GM12878 (cell line): ENCODE data around the gene ACSF3. TPM values are rescaled to one million over a fixed set of nuclear protein-coding genes. Genes with fewer than 3 reads are reported as not detected.

ENCODE experiments used
- ATAC-seq: fragments of 200-7000 bp; cut with Tn5 transposase; 3 replicates; pipeline ENCODE4 v1.9.1; 2020; ENCODE audit warnings: mild to moderate bottlenecking, moderate library complexity
- BruUV-seq: library from RNA; stranded (reverse); fragments of 400-500 nt; replicated peaks from 2 replicates; lab custom pipeline; 2021; lab: Mats Ljungman, UMichigan
- CTCF ChIA-PET: fragments of 300-600 bp; sonication (Branson Sonifier 250); formaldehyde crosslinking; extraction: SDS; loops from one replicate; lab custom pipeline; 2021; ENCODE audit warnings: inconsistent platforms; lab: Yijun Ruan, JAX
- POLR2A ChIA-PET: fragments of 350-600 bp; formaldehyde crosslinking; extraction: SDS; loops from one replicate; lab custom pipeline; 2021; ENCODE audit warnings: inconsistent platforms; lab: Charles Lee
- RAD21 ChIA-PET: fragments of 300-600 bp; sonication (Branson Sonifier 250); formaldehyde crosslinking; loops from one replicate; lab custom pipeline; 2023; ENCODE audit warnings: antibody characterized with exemption; ENCODE audit not compliant: unreplicated experiment; lab: Charles Lee
- SMC1A ChIA-PET: fragments of 300-600 bp; sonication (Branson Sonifier 250); formaldehyde crosslinking; loops from one replicate; lab custom pipeline; 2023; ENCODE audit not compliant: unreplicated experiment, uncharacterized antibody; lab: Charles Lee
- DNase-seq: peaks from one replicate; pipeline ENCODE4 v3.0.0-alpha.2; 2011; ENCODE audit warnings: low read depth, low spot score
- FAIRE-seq: peaks from 3 replicates; lab custom pipeline; 2011; peaks lifted over from hg19 to GRCh38; lab: Jason Lieb, UNC
- H2AFZ ChIP-seq: 2 replicates; pipeline ENCODE4 v1.6.0; 2011; ENCODE audit warnings: low read depth, low read length, control low read depth; ENCODE audit not compliant: control insufficient read depth
- H3K27ac ChIP-seq: 2 replicates; pipeline ENCODE4 v1.5.1; 2011; ENCODE audit warnings: control low read depth; ENCODE audit not compliant: control insufficient read depth, insufficient read depth
- H3K27me3 ChIP-seq, 2 experiments: replicated peaks in 1 of 2; 2 replicates each; pipeline versions ENCODE4 v1.6.0 to v1.6.1; 2011; ENCODE audit warnings: low read length in 1 of 2; ENCODE audit not compliant: control insufficient read depth in 2 of 2, insufficient read depth in 2 of 2
- H3K36me3 ChIP-seq, 2 experiments: 2 replicates each; pipeline ENCODE4 v1.5.1; 2011; ENCODE audit warnings: low read length in 1 of 2; ENCODE audit not compliant: control insufficient read depth in 2 of 2, insufficient read depth in 2 of 2
- H3K4me1 ChIP-seq: 2 replicates; pipeline ENCODE4 v1.6.1; 2011; ENCODE audit warnings: mild to moderate bottlenecking, low read length, moderate library complexity, mixed read lengths; ENCODE audit not compliant: control insufficient read depth, insufficient read depth
- H3K4me2 ChIP-seq: 2 replicates; pipeline ENCODE4 v1.6.0; 2011; ENCODE audit warnings: control low read depth; ENCODE audit not compliant: control insufficient read depth, insufficient read depth
- H3K4me3 ChIP-seq: fragments of 200-600 bp; sonication (generic); 2 replicates; pipeline ENCODE4 v1.5.1; 2016
- H3K79me2 ChIP-seq: 2 replicates; pipeline ENCODE4 v1.6.0; 2011; ENCODE audit warnings: low read length; ENCODE audit not compliant: control insufficient read depth, insufficient read depth
- H3K9ac ChIP-seq: 2 replicates; pipeline ENCODE4 v1.8.0; 2011; ENCODE audit warnings: low read length, control low read depth, mixed read lengths; ENCODE audit not compliant: control insufficient read depth, insufficient read depth
- H3K9me3 ChIP-seq: replicated peaks from 3 replicates; pipeline ENCODE4 v1.5.1; 2011; ENCODE audit warnings: mild to moderate bottlenecking, low read length; ENCODE audit not compliant: control insufficient read depth, insufficient read depth
- H4K20me1 ChIP-seq: 2 replicates; pipeline ENCODE4 v1.6.0; 2011; ENCODE audit not compliant: control insufficient read depth, insufficient read depth
- IKZF2 ChIP-seq, 2 experiments: fragments of 450-650 bp; IDR thresholded peaks; 2 replicates each; pipeline ENCODE4 v1.6.1; 2017; ENCODE audit warnings: mild to moderate bottlenecking in 2 of 2, moderate library complexity in 2 of 2
- JUNB ChIP-seq: IDR thresholded peaks from 2 replicates; pipeline ENCODE4 v1.6.1; 2016; ENCODE audit warnings: antibody characterized with exemption, mild to moderate bottlenecking
- NFYB ChIP-seq: IDR thresholded peaks from 2 replicates; pipeline ENCODE4 v1.6.1; 2011; ENCODE audit warnings: low read depth, mild to moderate bottlenecking, low read length, improper control_type of control experiment, moderate library complexity; ENCODE audit not compliant: insufficient read depth
- POLR2A ChIP-seq: IDR thresholded peaks from 2 replicates; pipeline ENCODE4 v1.6.1; 2011; ENCODE audit warnings: low read depth, mild to moderate bottlenecking, low read length
- WGBS: methylation state at CpG from one replicate; pipeline ENCODE4 v1.1.6; 2016; ENCODE audit warnings: low lambda C conversion rate; ENCODE audit not compliant: insufficient replicate concordance, insufficient coverage; ENCODE audit errors: missing lambda C conversion rate; 5-methylcytosine and 5-hydroxymethylcytosine counted together
- in situ Hi-C: fragments of 300-500 bp; cut with MboI; formaldehyde crosslinking; loops from 9 replicates; pipeline ENCODE4 v1.14.3; 2018; ENCODE audit warnings: mixed read lengths
- intact Hi-C: fragments of 100-400 bp; cut with micrococcal nuclease; formaldehyde crosslinking; loops from one replicate; pipeline ENCODE4 v1.14.2; 2022; ENCODE audit not compliant: unreplicated experiment
- polyA plus RNA-seq, 11 experiments: library from polyadenylated mRNA; depleted of rRNA in 4 of 11; unstranded in 6 of 11; stranded (reverse) in 5 of 11; fragments of >200 nt; fragmentation: Nextera tagmentation in 4 of 11; fragmentation: Illumina TruSeq in 1 of 11; extraction: Ambion mirVana in 4 of 11; extraction: Trizol in 1 of 11; gene quantifications; 1 replicate in 1 of 11; 2 replicates in 10 of 11; pipeline versions ENCODE4 v1.2.1 to v1.2.3, GENCODE V29; 2011 to 2016; ENCODE audit warnings: inconsistent platforms in 2 of 11, missing spikeins in 2 of 11, low read depth in 1 of 11
- total RNA-seq, 4 experiments: library from RNA; depleted of rRNA in 3 of 4; stranded (reverse); fragments of >200 nt in 3 of 4; fragmentation: Illumina TruSeq in 1 of 4; extraction: Trizol in 1 of 4; gene quantifications; 2 replicates each; pipeline versions ENCODE4 v1.2.1 to v1.2.3, GENCODE V29; 2013 to 2021
- TF ChIP-seq, protein P1 (sequence below): fragments of 150-350 bp; IDR thresholded peaks from 2 replicates; pipeline ENCODE4 v1.6.1; 2016; ENCODE audit warnings: low read depth, low read length
- TF ChIP-seq, protein P2 (sequence below): fragments of 450-650 bp; IDR thresholded peaks from 2 replicates; pipeline ENCODE4 v1.6.1; 2016; ENCODE audit warnings: mild to moderate bottlenecking

The ACSF3 gene
- total and polyA plus RNA-seq, 10 of the 15 experiments (the other 5 are each of a cell fraction or from before 2014, with no cell fraction given), result 1.0 to 44.4 (median 25.8) TPM

DNA sequence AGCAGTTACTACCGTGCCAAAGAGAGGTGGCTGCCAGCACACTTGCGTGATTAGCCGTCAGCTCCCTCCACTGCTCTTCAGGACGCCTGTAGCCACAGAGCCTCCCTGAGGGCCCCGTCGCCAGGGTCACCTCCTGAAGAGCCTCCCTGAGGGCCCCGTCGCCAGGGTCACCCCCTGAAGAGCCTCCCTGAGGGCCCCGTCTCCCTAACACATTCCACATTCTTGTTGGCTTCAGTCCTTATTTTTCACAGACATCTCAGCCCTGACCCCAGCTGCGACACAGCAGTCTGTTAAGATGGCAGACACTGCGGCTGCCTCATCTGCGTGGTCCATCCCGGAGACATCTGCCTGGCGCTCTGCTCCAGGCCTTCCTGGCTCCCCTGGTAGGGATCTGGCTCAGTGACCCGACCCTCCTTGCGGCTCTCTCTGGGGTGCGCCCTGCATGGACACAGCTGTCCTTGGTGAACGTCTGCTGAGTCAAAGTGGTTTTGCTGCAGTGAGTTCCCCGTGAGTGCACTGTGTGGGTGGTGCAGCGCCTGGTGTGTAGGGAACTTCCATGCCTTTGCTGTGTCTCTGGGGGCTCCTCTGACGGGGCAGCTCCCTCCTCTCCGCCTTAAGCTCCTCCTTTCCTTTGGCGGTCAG is 11.4 kb downstream of the ACSF3 start (continued):
- TF ChIP-seq, protein P1, sequence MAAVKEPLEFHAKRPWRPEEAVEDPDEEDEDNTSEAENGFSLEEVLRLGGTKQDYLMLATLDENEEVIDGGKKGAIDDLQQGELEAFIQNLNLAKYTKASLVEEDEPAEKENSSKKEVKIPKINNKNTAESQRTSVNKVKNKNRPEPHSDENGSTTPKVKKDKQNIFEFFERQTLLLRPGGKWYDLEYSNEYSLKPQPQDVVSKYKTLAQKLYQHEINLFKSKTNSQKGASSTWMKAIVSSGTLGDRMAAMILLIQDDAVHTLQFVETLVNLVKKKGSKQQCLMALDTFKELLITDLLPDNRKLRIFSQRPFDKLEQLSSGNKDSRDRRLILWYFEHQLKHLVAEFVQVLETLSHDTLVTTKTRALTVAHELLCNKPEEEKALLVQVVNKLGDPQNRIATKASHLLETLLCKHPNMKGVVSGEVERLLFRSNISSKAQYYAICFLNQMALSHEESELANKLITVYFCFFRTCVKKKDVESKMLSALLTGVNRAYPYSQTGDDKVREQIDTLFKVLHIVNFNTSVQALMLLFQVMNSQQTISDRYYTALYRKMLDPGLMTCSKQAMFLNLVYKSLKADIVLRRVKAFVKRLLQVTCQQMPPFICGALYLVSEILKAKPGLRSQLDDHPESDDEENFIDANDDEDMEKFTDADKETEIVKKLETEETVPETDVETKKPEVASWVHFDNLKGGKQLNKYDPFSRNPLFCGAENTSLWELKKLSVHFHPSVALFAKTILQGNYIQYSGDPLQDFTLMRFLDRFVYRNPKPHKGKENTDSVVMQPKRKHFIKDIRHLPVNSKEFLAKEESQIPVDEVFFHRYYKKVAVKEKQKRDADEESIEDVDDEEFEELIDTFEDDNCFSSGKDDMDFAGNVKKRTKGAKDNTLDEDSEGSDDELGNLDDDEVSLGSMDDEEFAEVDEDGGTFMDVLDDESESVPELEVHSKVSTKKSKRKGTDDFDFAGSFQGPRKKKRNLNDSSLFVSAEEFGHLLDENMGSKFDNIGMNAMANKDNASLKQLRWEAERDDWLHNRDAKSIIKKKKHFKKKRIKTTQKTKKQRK, result no peak

DNA sequence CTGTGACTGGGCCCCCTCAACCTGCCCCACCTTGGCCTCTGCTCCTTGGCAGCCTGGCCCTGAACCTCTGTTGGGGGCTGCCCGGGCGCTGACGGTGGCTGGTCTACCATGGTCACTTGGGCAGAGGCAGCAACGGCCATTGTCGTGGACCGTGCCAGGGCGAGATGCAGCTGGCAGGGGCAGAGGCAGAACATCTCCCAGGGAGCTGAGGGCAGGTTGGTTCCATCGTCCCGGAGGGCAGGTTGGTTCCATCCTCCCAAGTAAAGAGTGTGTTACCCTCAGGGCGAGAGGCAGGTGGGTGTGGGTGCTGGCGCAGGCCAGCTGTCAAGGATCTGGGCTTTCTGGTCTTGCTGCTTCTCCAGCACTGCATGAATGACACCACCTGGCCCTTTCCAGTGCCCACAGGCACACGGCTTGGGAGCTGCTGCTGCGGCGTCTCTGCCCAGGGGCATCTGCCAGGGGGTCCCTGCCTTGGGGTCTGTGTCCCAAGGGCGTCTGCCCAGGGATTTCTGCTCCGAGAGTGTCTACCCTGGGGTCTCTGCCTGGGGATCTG is 12.0 kb downstream of the ACSF3 start:
- H3K27me3 ChIP-seq, result no peaks in the 10 kb centered on the region
- no peak overlapping the region for H3K4me2 ChIP-seq
- H3K9me3 ChIP-seq, result no peaks in the 10 kb centered on the region
- intact Hi-C loops (no loop called here), in situ Hi-C loops (no loop called here)
- SMC1A ChIA-PET, result interaction anchor here (1.0 kb wide), 2 partner anchors 9 to 11 kb away, joined by 3 read pairs; no protein-coding TSS in a partner anchor
- H3K9ac ChIP-seq, result no peak overlapping the region
- ATAC-seq (no peak), DNase-seq (no peak), FAIRE-seq (no peak)
- no peak overlapping the region for H3K27ac ChIP-seq
- WGBS, result 76% methylated on average over 16 of the region's 16 CpGs
- CTCF ChIA-PET, result interaction anchor here (0.7 kb wide), 1 partner anchor 8 kb away, joined by 4 read pairs; no protein-coding TSS in a partner anchor
- no peak overlapping the region for H2AFZ ChIP-seq
- RAD21 ChIA-PET, result interaction anchor here (0.8 to 1.8 kb wide), 3 partner anchors 9 to 133 kb away, joined by 3 to 7 read pairs (median 3); no protein-coding TSS in a partner anchor
- no TSS peak for BruUV-seq
- H3K79me2 ChIP-seq, result no peaks in the 10 kb centered on the region; the same call in 1 of the 2 replicates
- H3K36me3 ChIP-seq, result peaks cover 20 to 38% of the 10 kb centered on the region in 2 experiments; a peak in 3 of 4 replicates
- H3K4me3 ChIP-seq, result no peak overlapping the region
- no peak for TF ChIP-seq JUNB
- peak in 1 of 2 experiments; percentile 1; a peak in 1 of 4 replicates for TF ChIP-seq IKZF2 (IDR thresholded peaks at IDR 0.05)
- no peak for TF ChIP-seq NFYB
- TF ChIP-seq, protein P2, sequence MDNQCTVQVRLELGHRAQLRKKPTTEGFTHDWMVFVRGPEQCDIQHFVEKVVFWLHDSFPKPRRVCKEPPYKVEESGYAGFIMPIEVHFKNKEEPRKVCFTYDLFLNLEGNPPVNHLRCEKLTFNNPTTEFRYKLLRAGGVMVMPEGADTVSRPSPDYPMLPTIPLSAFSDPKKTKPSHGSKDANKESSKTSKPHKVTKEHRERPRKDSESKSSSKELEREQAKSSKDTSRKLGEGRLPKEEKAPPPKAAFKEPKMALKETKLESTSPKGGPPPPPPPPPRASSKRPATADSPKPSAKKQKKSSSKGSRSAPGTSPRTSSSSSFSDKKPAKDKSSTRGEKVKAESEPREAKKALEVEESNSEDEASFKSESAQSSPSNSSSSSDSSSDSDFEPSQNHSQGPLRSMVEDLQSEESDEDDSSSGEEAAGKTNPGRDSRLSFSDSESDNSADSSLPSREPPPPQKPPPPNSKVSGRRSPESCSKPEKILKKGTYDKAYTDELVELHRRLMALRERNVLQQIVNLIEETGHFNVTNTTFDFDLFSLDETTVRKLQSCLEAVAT, result no peak
- 0 out of 2 replicates have a peak, but pooled peaks have one; percentile 37 for TF ChIP-seq POLR2A
- TF ChIP-seq, all 136 proteins: peak for 2
- POLR2A ChIA-PET, result interaction anchor here (1.0 to 1.8 kb wide), 4 partner anchors 8 to 141 kb away, joined by 3 to 5 read pairs (median 4); no protein-coding TSS in a partner anchor
- H3K4me1 ChIP-seq, result peaks cover 5% of the 10 kb centered on the region; the same call in 1 of the 2 replicates
- no peaks in the 10 kb centered on the region for H4K20me1 ChIP-seq
